GM12872 (cell line): ENCODE measurements around the gene SUN1.
A peak's percentile ranks its signal among the peaks of the same experiment; 100 is the strongest.

Source experiments
- TF ChIP-seq, protein P1 (sequence below): IDR thresholded peaks from 3 replicates; pipeline ENCODE4 v1.5.1; 2011; ENCODE audit warnings: low read depth, mild to moderate bottlenecking, low read length, moderate library complexity; ENCODE audit not compliant: insufficient read depth

The SUN1 gene

DNA sequence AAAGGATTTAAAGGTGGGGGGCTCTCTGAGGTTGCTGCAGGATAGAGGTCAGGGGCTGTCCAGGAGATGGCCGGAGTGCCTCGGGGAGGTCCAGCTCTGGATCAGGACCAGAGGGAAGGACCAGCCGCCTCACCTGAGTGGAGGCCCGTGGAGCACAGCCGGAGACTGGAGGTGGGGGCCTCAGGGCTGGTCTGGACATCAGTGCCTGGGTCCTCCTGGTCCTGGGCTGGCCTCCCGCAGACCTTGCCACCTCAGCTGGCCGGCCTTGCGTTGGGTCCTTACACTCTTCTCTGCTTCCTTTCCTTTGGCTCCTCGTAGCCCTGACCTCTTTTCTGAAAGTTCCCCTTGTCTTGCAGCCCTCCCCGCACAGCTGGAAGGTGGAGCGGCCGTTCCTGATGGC is 2.0 kb downstream of the SUN1 start:
- TF ChIP-seq, protein P1, sequence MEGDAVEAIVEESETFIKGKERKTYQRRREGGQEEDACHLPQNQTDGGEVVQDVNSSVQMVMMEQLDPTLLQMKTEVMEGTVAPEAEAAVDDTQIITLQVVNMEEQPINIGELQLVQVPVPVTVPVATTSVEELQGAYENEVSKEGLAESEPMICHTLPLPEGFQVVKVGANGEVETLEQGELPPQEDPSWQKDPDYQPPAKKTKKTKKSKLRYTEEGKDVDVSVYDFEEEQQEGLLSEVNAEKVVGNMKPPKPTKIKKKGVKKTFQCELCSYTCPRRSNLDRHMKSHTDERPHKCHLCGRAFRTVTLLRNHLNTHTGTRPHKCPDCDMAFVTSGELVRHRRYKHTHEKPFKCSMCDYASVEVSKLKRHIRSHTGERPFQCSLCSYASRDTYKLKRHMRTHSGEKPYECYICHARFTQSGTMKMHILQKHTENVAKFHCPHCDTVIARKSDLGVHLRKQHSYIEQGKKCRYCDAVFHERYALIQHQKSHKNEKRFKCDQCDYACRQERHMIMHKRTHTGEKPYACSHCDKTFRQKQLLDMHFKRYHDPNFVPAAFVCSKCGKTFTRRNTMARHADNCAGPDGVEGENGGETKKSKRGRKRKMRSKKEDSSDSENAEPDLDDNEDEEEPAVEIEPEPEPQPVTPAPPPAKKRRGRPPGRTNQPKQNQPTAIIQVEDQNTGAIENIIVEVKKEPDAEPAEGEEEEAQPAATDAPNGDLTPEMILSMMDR: no peak

DNA sequence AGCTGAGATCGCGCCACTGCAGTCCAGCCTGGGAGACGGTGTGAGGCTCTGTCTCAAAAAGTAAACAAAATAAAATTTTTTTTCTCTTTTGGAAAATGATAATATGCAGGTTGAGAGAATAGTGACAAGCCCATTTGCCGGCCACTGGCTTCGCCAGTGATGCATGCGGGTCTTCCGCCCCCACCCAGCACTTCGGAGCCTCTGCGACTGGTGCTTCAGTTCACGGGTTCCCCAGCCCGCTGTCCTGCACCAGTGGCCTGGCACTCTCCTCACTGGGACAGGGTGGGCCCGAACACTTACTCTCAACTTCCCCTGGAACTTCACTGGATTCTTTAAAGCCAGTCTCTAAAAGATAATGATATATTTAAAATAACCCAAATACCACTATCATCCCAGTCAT is 2.7 kb downstream of the SUN1 start:
- TF ChIP-seq, protein P1: no peak

DNA sequence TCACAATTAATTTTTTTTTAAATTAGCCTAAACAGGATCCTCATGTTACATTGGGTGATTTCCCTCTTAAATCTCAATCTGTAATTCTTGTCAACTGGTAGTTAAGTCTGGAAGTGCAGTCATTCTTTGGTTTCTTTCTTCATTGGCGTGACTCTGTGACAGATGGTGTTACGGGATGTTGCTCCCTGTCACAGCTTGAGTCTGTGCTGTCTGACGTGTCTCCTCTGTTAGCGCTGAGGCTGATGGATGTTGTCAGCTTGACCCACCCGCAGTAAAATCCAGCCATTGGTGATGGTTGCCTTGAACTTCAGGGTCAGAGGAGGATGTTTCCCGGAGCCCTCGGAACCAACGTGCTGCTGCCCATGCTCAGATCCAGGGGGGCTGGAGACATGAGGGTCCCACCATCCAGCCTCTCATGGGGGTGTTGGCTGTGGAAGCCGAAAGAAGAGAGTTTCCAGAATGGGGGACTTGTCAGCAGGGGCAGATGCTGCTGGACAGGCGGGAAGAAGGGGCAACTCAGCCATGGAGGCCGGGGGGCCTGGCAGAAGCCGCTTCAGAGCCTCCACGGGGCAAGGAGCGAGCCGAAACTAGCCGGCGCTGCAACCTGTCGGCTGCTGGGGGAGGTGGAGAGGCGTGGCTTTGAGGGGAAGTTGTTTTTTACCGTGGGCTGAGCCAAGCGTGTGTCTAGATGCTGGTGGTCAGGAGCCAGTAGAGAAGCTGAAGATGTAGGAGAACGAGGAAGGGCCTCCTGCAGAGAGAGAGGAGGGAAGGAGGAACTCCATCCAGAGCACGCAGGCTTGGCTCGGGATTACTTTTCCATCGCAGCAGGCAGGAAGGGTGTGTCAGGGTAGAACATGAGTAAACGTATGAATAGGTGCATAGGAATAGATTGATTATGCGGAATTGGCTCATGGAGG is 3.5 kb downstream of the SUN1 start:
- TF ChIP-seq, protein P1: no peak

DNA sequence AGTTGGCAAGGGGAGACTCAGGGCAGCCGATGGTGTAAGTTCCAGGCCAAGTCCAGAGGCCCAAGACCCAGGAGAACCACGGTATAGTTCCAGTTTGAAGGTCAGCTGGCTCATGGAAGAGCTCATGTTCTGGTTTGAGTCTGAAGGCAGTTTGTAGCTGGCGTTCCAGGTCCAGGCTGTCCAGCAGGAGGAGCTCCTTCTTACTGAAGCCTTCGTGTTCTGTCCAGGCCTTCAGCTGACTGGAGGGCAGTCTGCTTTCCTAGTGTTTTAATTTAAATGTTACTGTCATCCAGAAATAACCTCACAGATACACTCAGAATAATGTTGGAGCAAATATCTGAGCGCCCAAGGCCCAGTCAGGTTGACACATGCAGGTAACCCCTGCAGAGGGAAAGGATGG is 4.2 kb downstream of the SUN1 start:
- TF ChIP-seq, protein P1: peak; percentile 21; the same call in 1 of the 3 replicates

DNA sequence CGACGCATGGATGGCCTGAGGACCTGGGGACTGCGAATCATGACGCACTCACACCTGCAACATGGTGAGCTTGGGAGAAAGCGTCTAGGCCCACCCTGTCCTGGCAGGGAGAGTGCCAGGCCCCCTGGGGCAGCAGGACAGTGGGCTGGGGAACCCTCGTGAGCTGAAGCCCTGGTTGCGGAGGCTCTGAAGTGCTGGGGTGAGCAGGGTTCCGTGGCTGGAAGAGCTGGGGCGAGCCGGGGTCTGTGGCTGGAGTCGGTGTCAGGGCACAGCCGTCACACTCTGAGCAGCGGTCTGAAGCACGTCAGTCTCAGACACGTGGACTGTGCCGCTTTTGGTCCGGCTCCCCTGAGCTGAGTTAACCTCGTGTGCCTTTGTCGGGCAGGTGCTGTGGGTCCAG is 4.7 kb downstream of the SUN1 start:
- TF ChIP-seq, protein P1: no peak

DNA sequence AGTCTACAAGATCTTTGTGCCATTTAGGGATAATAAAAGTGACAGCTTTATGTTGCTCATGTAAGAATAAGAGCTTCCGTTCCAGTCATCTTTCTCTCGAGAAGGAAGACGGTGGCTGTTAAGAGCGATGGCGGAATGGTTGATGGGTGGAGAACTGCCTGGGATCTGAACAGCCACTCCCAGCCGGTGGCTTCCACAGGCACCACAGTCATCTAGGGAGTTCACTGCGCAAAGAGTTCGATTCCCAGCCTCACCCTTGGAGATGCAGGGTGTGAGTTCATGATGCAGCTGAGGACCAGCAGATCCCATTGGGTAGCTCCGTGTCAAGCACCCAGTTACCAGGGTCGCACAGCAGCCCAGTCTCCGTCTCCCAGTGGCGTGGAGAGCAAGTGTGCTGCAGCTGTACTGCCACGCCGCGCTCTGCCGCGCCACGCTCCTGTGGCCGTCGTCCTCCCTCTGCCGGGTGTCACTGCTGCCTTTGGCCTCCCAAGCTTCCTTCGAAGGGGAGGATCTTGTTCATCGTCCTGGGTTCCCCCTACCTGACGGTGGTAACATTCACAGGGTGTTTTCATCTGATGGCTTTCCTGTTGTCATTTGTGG is 7.8 kb downstream of the SUN1 start:
- TF ChIP-seq, protein P1: no peak

DNA sequence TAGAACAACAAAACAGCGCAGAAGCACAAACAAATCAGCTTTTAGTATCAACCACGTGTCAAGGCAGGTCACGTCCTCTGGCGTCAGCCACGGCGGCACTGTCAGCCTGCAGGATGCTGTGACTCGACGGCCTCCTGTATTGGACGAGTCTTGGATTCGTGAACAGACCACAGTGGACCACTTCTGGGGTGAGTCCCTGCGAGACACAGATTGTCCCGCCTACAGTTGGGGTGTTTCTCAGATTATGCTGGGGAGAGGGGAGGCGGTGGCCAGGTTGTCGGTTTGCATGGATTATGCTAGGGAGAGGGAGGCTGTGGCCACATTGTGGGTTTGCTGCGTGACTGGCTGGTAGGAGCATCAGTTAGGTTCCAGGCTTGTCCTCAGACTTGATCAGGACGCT is 9.7 kb downstream of the SUN1 start:
- TF ChIP-seq, protein P1: no peak
